HepG2 (cell line): ENCODE results near the gene RNPS1. TPM values are rescaled to one million over a fixed set of nuclear protein-coding genes. Genes with fewer than 3 reads are reported as not detected.
A peak's percentile ranks its signal among the peaks of the same experiment; 100 is the strongest.

ENCODE experiments used
- IKZF1 ChIP-seq: fragments of 450-650 bp; IDR thresholded peaks from 2 replicates; pipeline ENCODE4 v1.7.1; 2016
- IKZF4 ChIP-seq: sonication (generic); formaldehyde crosslinking; IDR thresholded peaks from 2 replicates; pipeline ENCODE4 v1.5.1; 2020; ENCODE audit warnings: borderline replicate concordance, mild to moderate bottlenecking, low read depth, missing genetic modification reagents; ENCODE audit errors: not compliant biosample characterization
- MAFK ChIP-seq, 2 experiments: IDR thresholded peaks in 1 of 2; conservative IDR thresholded peaks in 1 of 2; 2 replicates each; pipeline ENCODE4 v1.6.1; 2011; ENCODE audit warnings: improper control_type of control experiment in 2 of 2, low read length in 2 of 2
- MATR3 ChIP-seq: sonication (generic); formaldehyde crosslinking; IDR thresholded peaks from 2 replicates; pipeline ENCODE4 v1.4.0; 2020; ENCODE audit warnings: missing genetic modification reagents
- MBD4 ChIP-seq: IDR thresholded peaks from 2 replicates; pipeline ENCODE4 v1.6.1; 2012; ENCODE audit warnings: low read length, inconsistent platforms, borderline replicate concordance
- PCBP2 ChIP-seq: fragments of 200-400 bp; formaldehyde crosslinking; optimal IDR thresholded peaks from 2 replicates; pipeline ENCODE3; 2018; ENCODE audit warnings: low read length, low read depth; ENCODE audit not compliant: poor library complexity, severe bottlenecking
- SNAPC4 ChIP-seq: sonication (generic); formaldehyde crosslinking; IDR thresholded peaks from 2 replicates; pipeline ENCODE4 v1.4.0; 2020; ENCODE audit warnings: mild to moderate bottlenecking, missing genetic modification reagents
- SOX13 ChIP-seq, 3 experiments: fragments of 450-650 bp in 1 of 3; sonication (generic) in 1 of 3; formaldehyde crosslinking in 1 of 3; IDR thresholded peaks in 2 of 3; conservative IDR thresholded peaks in 1 of 3; 2 replicates each; pipeline versions ENCODE4 v1.5.0 to v1.6.1; 2016 to 2020; ENCODE audit warnings: antibody characterized with exemption in 1 of 3, mild to moderate bottlenecking in 1 of 3, missing compliant biosample characterization in 1 of 3, missing genetic modification reagents in 1 of 3, moderate library complexity in 1 of 3
- ZMAT3 ChIP-seq: sonication (generic); formaldehyde crosslinking; conservative IDR thresholded peaks from 2 replicates; pipeline ENCODE4 v1.7.0; 2021; ENCODE audit warnings: missing genetic modification reagents
- ZMYM3 ChIP-seq: sonication (generic); formaldehyde crosslinking; IDR thresholded peaks from 2 replicates; pipeline ENCODE4 v1.5.1; 2020; ENCODE audit warnings: mild to moderate bottlenecking, missing genetic modification reagents
- ZNF160 ChIP-seq: sonication (generic); formaldehyde crosslinking; IDR thresholded peaks from 2 replicates; pipeline ENCODE4 v1.8.0; 2022; ENCODE audit warnings: mild to moderate bottlenecking, inconsistent platforms, missing genetic modification reagents
- ZNF335 ChIP-seq: sonication (generic); formaldehyde crosslinking; IDR thresholded peaks from 2 replicates; pipeline ENCODE4 v1.4.0; 2020; ENCODE audit warnings: missing genetic modification reagents
- ZNF776 ChIP-seq: sonication (generic); formaldehyde crosslinking; IDR thresholded peaks from 2 replicates; pipeline ENCODE4 v1.4.0; 2020; ENCODE audit warnings: mild to moderate bottlenecking, missing genetic modification reagents
- ZNF850 ChIP-seq: sonication (generic); formaldehyde crosslinking; conservative IDR thresholded peaks from 2 replicates; pipeline ENCODE4 v1.9.0; 2021; ENCODE audit warnings: mild to moderate bottlenecking, missing genetic modification reagents
- ZXDC ChIP-seq: sonication (generic); formaldehyde crosslinking; IDR thresholded peaks from 2 replicates; pipeline ENCODE4 v1.5.0; 2020; ENCODE audit warnings: mild to moderate bottlenecking, missing genetic modification reagents
- polyA plus RNA-seq, 8 experiments: library from polyadenylated mRNA; depleted of rRNA in 3 of 8; stranded (reverse) in 7 of 8; unstranded in 1 of 8; fragments of >200 nt; fragmentation: Illumina TruSeq in 4 of 8; extraction: Trizol in 4 of 8; gene quantifications; 2 replicates each; pipeline versions ENCODE4 v1.2.1 to v1.2.3, GENCODE V29; 2011 to 2016; ENCODE audit warnings: low read depth in 4 of 8, missing spikeins in 1 of 8, mixed read lengths in 1 of 8; ENCODE audit not compliant: insufficient read depth in 1 of 8
- total RNA-seq, 5 experiments: library from RNA; depleted of rRNA; stranded (reverse); fragments of >200 nt; fragmentation: Illumina TruSeq; extraction: Trizol; gene quantifications; 2 replicates each; pipeline ENCODE4 v1.2.3, GENCODE V29; 2016; ENCODE audit warnings: low read depth in 1 of 5
- TF ChIP-seq, protein P1 (sequence below): sonication (generic); formaldehyde crosslinking; IDR thresholded peaks from 2 replicates; pipeline ENCODE4 v1.5.1; 2020; ENCODE audit warnings: missing genetic modification reagents, mild to moderate bottlenecking, borderline replicate concordance
- TF ChIP-seq, protein P2 (sequence below): sonication (generic); formaldehyde crosslinking; IDR thresholded peaks from 2 replicates; pipeline ENCODE4 v1.5.0; 2020; ENCODE audit warnings: missing genetic modification reagents, mild to moderate bottlenecking, borderline replicate concordance

RNPS1 gene
- total and polyA plus RNA-seq, 2 of the 13 experiments (the other 11 are each of a cell fraction or from before 2014, with no cell fraction given), result 126 to 133 TPM

DNA sequence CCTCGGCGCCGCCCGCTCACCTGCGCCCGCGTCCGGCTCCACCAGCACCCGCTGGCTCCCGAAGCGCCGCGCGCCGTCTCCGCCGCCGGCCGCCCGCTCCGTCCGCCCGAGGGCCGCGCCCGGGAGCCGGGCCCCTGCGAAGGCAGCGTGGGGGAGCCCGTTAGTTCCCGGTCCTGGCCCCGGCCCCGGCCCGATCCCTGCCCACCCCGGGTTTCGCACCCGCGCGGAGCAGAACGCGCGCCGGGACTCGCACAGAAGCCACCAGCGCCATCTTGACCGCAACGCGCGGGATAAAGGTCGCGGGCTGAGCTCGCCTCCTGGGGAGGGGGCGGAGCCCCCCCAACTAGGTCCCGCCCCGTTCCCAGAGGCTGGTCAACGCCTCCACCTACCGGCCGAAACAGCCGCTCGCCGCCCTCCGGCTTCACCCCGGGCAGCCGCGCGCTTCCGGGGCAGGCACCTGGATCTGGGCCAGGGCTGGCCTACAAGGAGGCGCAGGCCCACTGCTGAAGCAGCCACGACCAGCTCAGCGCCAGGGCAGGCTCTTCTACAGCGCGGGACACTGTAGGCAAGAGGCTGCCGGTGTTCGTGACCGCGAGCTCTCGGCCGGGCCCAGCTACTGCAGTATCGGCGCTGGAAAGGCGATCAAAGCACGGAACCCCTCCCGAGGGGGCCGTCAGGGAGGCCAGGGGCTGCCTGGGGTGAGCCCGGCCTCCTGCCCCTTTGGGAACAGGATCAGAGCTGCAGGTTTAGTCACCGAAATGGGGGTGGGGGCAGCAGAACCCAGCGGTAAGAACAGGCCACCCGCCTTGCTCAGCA is 16.4 kb downstream of the RNPS1 start, which contains the start of gene ECI1 (continued):
- TF ChIP-seq, protein P1, sequence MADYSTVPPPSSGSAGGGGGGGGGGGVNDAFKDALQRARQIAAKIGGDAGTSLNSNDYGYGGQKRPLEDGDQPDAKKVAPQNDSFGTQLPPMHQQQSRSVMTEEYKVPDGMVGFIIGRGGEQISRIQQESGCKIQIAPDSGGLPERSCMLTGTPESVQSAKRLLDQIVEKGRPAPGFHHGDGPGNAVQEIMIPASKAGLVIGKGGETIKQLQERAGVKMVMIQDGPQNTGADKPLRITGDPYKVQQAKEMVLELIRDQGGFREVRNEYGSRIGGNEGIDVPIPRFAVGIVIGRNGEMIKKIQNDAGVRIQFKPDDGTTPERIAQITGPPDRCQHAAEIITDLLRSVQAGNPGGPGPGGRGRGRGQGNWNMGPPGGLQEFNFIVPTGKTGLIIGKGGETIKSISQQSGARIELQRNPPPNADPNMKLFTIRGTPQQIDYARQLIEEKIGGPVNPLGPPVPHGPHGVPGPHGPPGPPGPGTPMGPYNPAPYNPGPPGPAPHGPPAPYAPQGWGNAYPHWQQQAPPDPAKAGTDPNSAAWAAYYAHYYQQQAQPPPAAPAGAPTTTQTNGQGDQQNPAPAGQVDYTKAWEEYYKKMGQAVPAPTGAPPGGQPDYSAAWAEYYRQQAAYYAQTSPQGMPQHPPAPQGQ (CRISPR knock-in tag), result no peak
- TF ChIP-seq IKZF4, result no peak
- no peak for TF ChIP-seq IKZF1
- TF ChIP-seq ZNF776, result peak; percentile 92; the same call in 1 of the 2 replicates
- no peak for TF ChIP-seq MATR3 (CRISPR knock-in tag)
- TF ChIP-seq PCBP2, result no peak
- TF ChIP-seq, protein P2, sequence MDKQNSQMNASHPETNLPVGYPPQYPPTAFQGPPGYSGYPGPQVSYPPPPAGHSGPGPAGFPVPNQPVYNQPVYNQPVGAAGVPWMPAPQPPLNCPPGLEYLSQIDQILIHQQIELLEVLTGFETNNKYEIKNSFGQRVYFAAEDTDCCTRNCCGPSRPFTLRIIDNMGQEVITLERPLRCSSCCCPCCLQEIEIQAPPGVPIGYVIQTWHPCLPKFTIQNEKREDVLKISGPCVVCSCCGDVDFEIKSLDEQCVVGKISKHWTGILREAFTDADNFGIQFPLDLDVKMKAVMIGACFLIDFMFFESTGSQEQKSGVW, result no peak
- no peak for TF ChIP-seq SOX13 (IDR thresholded peaks at IDR 0.05)
- peak in 1 of 2 experiments; percentile 55; a peak in 2 of 4 replicates for TF ChIP-seq SOX13 (CRISPR knock-in tag; conservative IDR thresholded peaks at IDR 0.05 in 1 of 2, IDR thresholded peaks at IDR 0.05 in 1 of 2)
- TF ChIP-seq ZNF335 (CRISPR knock-in tag), result no peak; the same call in 1 of the 2 replicates
- TF ChIP-seq ZNF160 (CRISPR knock-in tag), result peak; percentile 62
- TF ChIP-seq ZMAT3 (CRISPR knock-in tag), result peak; percentile 72
- no peak for TF ChIP-seq ZNF850
- TF ChIP-seq SNAPC4 (CRISPR knock-in tag), result no peak
- TF ChIP-seq MAFK (conservative IDR thresholded peaks at IDR 0.05 in 1 of 2, IDR thresholded peaks at IDR 0.05 in 1 of 2; ENCODE audit: low read length in 2 of 2), result no peak
- TF ChIP-seq ZMYM3 (CRISPR knock-in tag), result peak; percentile 49; the same call in 1 of the 2 replicates
- TF ChIP-seq ZXDC (CRISPR knock-in tag), result 0 out of 2 replicates have a peak, but pooled peaks have one; percentile 12
- no peak for TF ChIP-seq MBD4
